Memory B cell (primary cell): ENCODE measurements around the gene GRM4.

Experiments
- ATAC-seq: fragments of 150-1000 bp; cut with Tn5 transposase; 2 replicates; pipeline ENCODE4 v1.10.0; 2021; ENCODE audit warnings: low read depth, mild to moderate bottlenecking, moderate library complexity
- DNase-seq, 2 donors: peaks; one replicate each; pipeline ENCODE4 v3.0.0; 2022; ENCODE audit warnings: low spot score in 2 of 2
- H3K27ac Mint-ChIP-seq: one replicate; pipeline ENCODE4 v1.8.0; 2022; ENCODE audit warnings: mild to moderate bottlenecking, moderate library complexity, mixed read lengths
- H3K27me3 Mint-ChIP-seq: one replicate; pipeline ENCODE4 v1.8.0; 2022; ENCODE audit warnings: mixed read lengths
- H3K36me3 Mint-ChIP-seq: one replicate; pipeline ENCODE4 v1.8.0; 2022; ENCODE audit warnings: mild to moderate bottlenecking, mixed read lengths
- H3K4me1 Mint-ChIP-seq: one replicate; pipeline ENCODE4 v1.8.0; 2022; ENCODE audit warnings: mixed read lengths
- H3K4me3 Mint-ChIP-seq: one replicate; pipeline ENCODE4 v1.8.0; 2022; ENCODE audit warnings: mild to moderate bottlenecking, moderate library complexity, mixed read lengths
- H3K9me3 Mint-ChIP-seq: one replicate; pipeline ENCODE4 v1.8.0; 2022; ENCODE audit warnings: mixed read lengths

Gene GRM4

GRCh38 chr6:34172961-34173775 lies 27.3 kb upstream of the GRM4 start:
- no peaks in the 10 kb centered on the region for H3K9me3 Mint-ChIP-seq
- H3K27ac Mint-ChIP-seq, result no peak overlapping the region
- H3K36me3 Mint-ChIP-seq, result peaks cover 2% of the 10 kb centered on the region
- no peak for DNase-seq
- no peak overlapping the region for H3K4me3 Mint-ChIP-seq
- peaks cover 7% of the 10 kb centered on the region for H3K4me1 Mint-ChIP-seq
- ATAC-seq, result no peak
- H3K27me3 Mint-ChIP-seq, result no peaks in the 10 kb centered on the region

GRCh38 chr6:34170346-34170745 lies 24.5 kb upstream of the GRM4 start:
- no peak for ATAC-seq
- no peak for DNase-seq
- no peaks in the 10 kb centered on the region for H3K27me3 Mint-ChIP-seq
- H3K4me3 Mint-ChIP-seq, result no peak overlapping the region
- peaks cover 2% of the 10 kb centered on the region for H3K36me3 Mint-ChIP-seq
- H3K9me3 Mint-ChIP-seq, result peaks cover 1% of the 10 kb centered on the region
- H3K4me1 Mint-ChIP-seq, result peaks cover 2% of the 10 kb centered on the region
- no peak overlapping the region for H3K27ac Mint-ChIP-seq

- Mint-ChIP-seq H3K4me3 (no peak overlapping the region), H3K27ac (no peak overlapping the region), H3K4me1 (peaks cover 2% of the 10 kb centered on the region), H3K27me3 (no peaks in the 10 kb centered on the region), H3K36me3 (peaks cover 2% of the 10 kb centered on the region), H3K9me3 (peaks cover 1% of the 10 kb centered on the region)
- DNase-seq (no peak), ATAC-seq (no peak)
Observed at GRCh38 chr6:34169897-34170296, 24.0 kb upstream of the GRM4 start.

- Mint-ChIP-seq H3K36me3 (peaks cover 2% of the 10 kb centered on the region), H3K9me3 (peaks cover 3% of the 10 kb centered on the region), H3K27me3 (peaks cover 3% of the 10 kb centered on the region), H3K4me1 (no peaks in the 10 kb centered on the region), H3K27ac (no peak overlapping the region), H3K4me3 (no peak overlapping the region)
- DNase-seq (no peak), ATAC-seq (no peak)
Observed at GRCh38 chr6:34161857-34162515, 16.1 kb upstream of the GRM4 start.

- Mint-ChIP-seq H3K4me1 (no peaks in the 10 kb centered on the region), H3K27me3 (peaks cover 3% of the 10 kb centered on the region), H3K27ac (no peak overlapping the region), H3K9me3 (peaks cover 3% of the 10 kb centered on the region), H3K36me3 (peaks cover 2% of the 10 kb centered on the region), H3K4me3 (no peak overlapping the region)
- ATAC-seq (no peak), DNase-seq (no peak)
Observed at GRCh38 chr6:34159844-34160243, 14.0 kb upstream of the GRM4 start.

GRCh38 chr6:34158876-34159275 lies 13.0 kb upstream of the GRM4 start:
- ATAC-seq, result no peak
- Mint-ChIP-seq H3K9me3 (peaks cover 3% of the 10 kb centered on the region), H3K4me3 (no peak overlapping the region)

GRCh38 chr6:34157851-34158250 lies 12.0 kb upstream of the GRM4 start:
- peaks cover 3% of the 10 kb centered on the region for H3K9me3 Mint-ChIP-seq
- peaks cover 11% of the 10 kb centered on the region for H3K27me3 Mint-ChIP-seq
- H3K4me1 Mint-ChIP-seq, result peaks cover 4% of the 10 kb centered on the region
- ATAC-seq, result no peak
- no peak overlapping the region for H3K4me3 Mint-ChIP-seq
- DNase-seq, result no peak
- peaks cover 2% of the 10 kb centered on the region for H3K36me3 Mint-ChIP-seq
- H3K27ac Mint-ChIP-seq, result no peak overlapping the region

More at GRCh38 chr6:34158876-34159275, 13.0 kb upstream of the GRM4 start:
- Mint-ChIP-seq H3K4me1 (peaks cover 4% of the 10 kb centered on the region), H3K27me3 (peaks cover 7% of the 10 kb centered on the region), H3K27ac (no peak overlapping the region), H3K36me3 (peaks cover 2% of the 10 kb centered on the region)
- DNase-seq, result no peak

- DNase-seq (no peak), ATAC-seq (no peak)
- Mint-ChIP-seq H3K36me3 (peaks cover 2% of the 10 kb centered on the region), H3K4me3 (no peak overlapping the region), H3K27ac (no peak overlapping the region), H3K9me3 (peaks cover 3% of the 10 kb centered on the region), H3K27me3 (peaks cover 11% of the 10 kb centered on the region), H3K4me1 (peaks cover 4% of the 10 kb centered on the region)
Observed at GRCh38 chr6:34157236-34157830, 11.4 kb upstream of the GRM4 start.

GRCh38 chr6:34155471-34156300 lies 9.8 kb upstream of the GRM4 start:
- Mint-ChIP-seq H3K9me3 (peaks cover 3% of the 10 kb centered on the region), H3K36me3 (peaks cover 2% of the 10 kb centered on the region), H3K27me3 (peaks cover 20% of the 10 kb centered on the region), H3K27ac (no peak overlapping the region), H3K4me1 (peaks cover 6% of the 10 kb centered on the region), H3K4me3 (no peak overlapping the region)
- DNase-seq (no peak), ATAC-seq (no peak)

- Mint-ChIP-seq H3K27ac (no peak overlapping the region), H3K36me3 (peaks cover 2% of the 10 kb centered on the region), H3K27me3 (peaks cover 27% of the 10 kb centered on the region), H3K4me1 (peaks cover 6% of the 10 kb centered on the region), H3K9me3 (peaks cover 2% of the 10 kb centered on the region), H3K4me3 (no peak overlapping the region)
- peak; percentile 71 to 83 for DNase-seq
- peak; percentile 87 for ATAC-seq
Observed at GRCh38 chr6:34154668-34155447, 9.0 kb upstream of the GRM4 start.

- Mint-ChIP-seq H3K4me1 (peaks cover 10% of the 10 kb centered on the region), H3K4me3 (no peak overlapping the region), H3K9me3 (no peaks in the 10 kb centered on the region), H3K36me3 (no peaks in the 10 kb centered on the region), H3K27me3 (peaks cover 30% of the 10 kb centered on the region), H3K27ac (no peak overlapping the region)
- DNase-seq, result no peak
- no peak for ATAC-seq
Observed at GRCh38 chr6:34152806-34153520, 7.1 kb upstream of the GRM4 start.

- no peaks in the 10 kb centered on the region for H3K36me3 Mint-ChIP-seq
- H3K9me3 Mint-ChIP-seq, result no peaks in the 10 kb centered on the region
- no peak for ATAC-seq
- peaks cover 10% of the 10 kb centered on the region for H3K4me1 Mint-ChIP-seq
- no peak overlapping the region for H3K27ac Mint-ChIP-seq
- DNase-seq, result no peak
- no peak overlapping the region for H3K4me3 Mint-ChIP-seq
- H3K27me3 Mint-ChIP-seq, result peaks cover 27% of the 10 kb centered on the region
Observed at GRCh38 chr6:34152042-34152524, 6.2 kb upstream of the GRM4 start.
